DOHH2 (cell line): ENCODE data around the gene MRTO4.
"Not testable (repeated sequence)": the region's sequence is repeated elsewhere in the genome, so short reads cannot be mapped to it uniquely, and the experiment has no call there.

ENCODE experiments used
- H3F3A ChIP-seq: fragments of 200-600 bp; sonication (generic), shearing (Covaris generic); 2 replicates; pipeline ENCODE4 v1.6.0; 2016; ENCODE audit warnings: antibody characterized with exemption, mild to moderate bottlenecking; ENCODE audit not compliant: control insufficient read depth, insufficient read depth
- H3K27ac ChIP-seq: fragments of 200-600 bp; sonication (generic); 2 replicates; pipeline ENCODE4 v1.5.1; 2014; ENCODE audit warnings: low read depth, mild to moderate bottlenecking, low read length, moderate library complexity
- H3K27me3 ChIP-seq: fragments of 200-600 bp; sonication (generic); 2 replicates; pipeline ENCODE4 v1.6.1; 2014; ENCODE audit warnings: mild to moderate bottlenecking, low read length, mixed read lengths; ENCODE audit not compliant: control insufficient read depth
- H3K36me3 ChIP-seq: fragments of 200-600 bp; sonication (generic); 2 replicates; pipeline ENCODE4 v1.6.1; 2014; ENCODE audit warnings: mild to moderate bottlenecking, low read length, moderate library complexity, mixed read lengths; ENCODE audit not compliant: control insufficient read depth
- H3K4me1 ChIP-seq: fragments of 200-600 bp; sonication (generic); 2 replicates; pipeline ENCODE4 v1.6.1; 2014; ENCODE audit warnings: mild to moderate bottlenecking, low read length, mixed read lengths; ENCODE audit not compliant: control insufficient read depth
- H3K4me2 ChIP-seq: fragments of 200-600 bp; sonication (generic); 2 replicates; pipeline ENCODE4 v1.6.0; 2014; ENCODE audit warnings: mild to moderate bottlenecking, low read length, moderate library complexity
- H3K4me3 ChIP-seq: fragments of 200-600 bp; sonication (generic); 2 replicates; pipeline ENCODE4 v1.5.1; 2014; ENCODE audit warnings: mild to moderate bottlenecking, low read length, mixed read lengths
- H3K79me2 ChIP-seq: fragments of 200-600 bp; sonication (generic); 2 replicates; pipeline ENCODE4 v1.6.1; 2014; ENCODE audit warnings: mild to moderate bottlenecking, low read length, mixed read lengths; ENCODE audit not compliant: control insufficient read depth
- H3K9me2 ChIP-seq: fragments of 200-600 bp; sonication (generic); replicated peaks from 2 replicates; pipeline ENCODE4 v1.6.1; 2014; ENCODE audit warnings: mild to moderate bottlenecking, low read length, mixed read lengths; ENCODE audit not compliant: control insufficient read depth
- H3K9me3 ChIP-seq: fragments of 200-600 bp; sonication (generic); 2 replicates; pipeline ENCODE4 v1.6.1; 2014; ENCODE audit warnings: antibody characterized with exemption, low read length, mixed read lengths; ENCODE audit not compliant: control insufficient read depth, insufficient read depth
- H4K20me1 ChIP-seq: fragments of 200-600 bp; sonication (generic); 2 replicates; pipeline ENCODE4 v1.6.0; 2014; ENCODE audit warnings: low read depth, mild to moderate bottlenecking, antibody characterized with exemption, low read length, moderate library complexity; ENCODE audit not compliant: control insufficient read depth, insufficient read depth
- CTCF ChIP-seq: fragments of 200-600 bp; sonication (generic); IDR thresholded peaks from one replicate; pipeline ENCODE4 v1.5.1; 2014; ENCODE audit warnings: antibody characterized with exemption, mild to moderate bottlenecking, low read depth, low read length; ENCODE audit not compliant: poor library complexity, severe bottlenecking
- EZH2phosphoT487 ChIP-seq: fragments of 200-600 bp; sonication (generic); IDR thresholded peaks from 2 replicates; pipeline ENCODE4 v1.6.1; 2017; ENCODE audit warnings: borderline replicate concordance, mild to moderate bottlenecking, antibody characterized with exemption, low read length, moderate library complexity, mixed read lengths

Gene MRTO4

DNA sequence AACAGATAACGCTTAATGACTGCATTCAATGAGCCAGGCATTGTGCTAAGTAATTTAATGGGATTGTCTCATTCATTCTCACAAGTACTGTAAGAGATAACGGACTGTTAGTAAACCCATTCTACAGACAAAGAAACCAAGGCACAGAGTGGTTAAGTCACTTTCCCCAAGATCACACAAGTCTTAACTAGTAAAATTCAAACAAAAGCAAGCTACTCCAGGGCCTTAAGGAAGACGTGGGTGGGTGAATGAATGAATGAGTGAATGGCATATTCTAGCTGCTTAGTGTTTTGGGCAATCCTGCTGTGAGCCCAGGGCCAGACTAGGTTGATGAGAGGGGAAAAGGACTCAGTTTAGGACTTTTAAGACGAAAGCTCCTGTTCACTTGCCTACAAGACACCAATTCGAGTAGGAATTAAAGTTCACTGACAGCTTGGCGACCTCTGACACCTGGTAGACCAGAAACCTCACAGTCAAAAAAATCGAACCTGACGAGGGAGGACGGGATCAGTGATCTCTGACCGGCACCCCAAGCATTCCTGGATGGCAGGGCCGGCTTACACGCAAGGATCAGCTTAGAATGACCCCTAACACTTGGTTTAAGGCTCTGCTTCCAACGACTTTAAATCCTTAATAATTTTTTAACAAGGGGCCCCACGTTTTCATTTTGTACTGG is 838 bp upstream of the MRTO4 start:
- Histone ChIP-seq H3K4me2 (peak overlapping the region; percentile 76), H3F3A (no peaks in the 10 kb centered on the region), H4K20me1 (peaks cover 23% of the 10 kb centered on the region), H3K27me3 (no peaks in the 10 kb centered on the region), H3K27ac (peak overlapping the region; percentile 84), H3K4me1 (peaks cover 27% of the 10 kb centered on the region), H3K4me3 (peak overlapping the region; percentile 91), H3K36me3 (peaks cover 63% of the 10 kb centered on the region), H3K9me3 (no peaks in the 10 kb centered on the region), H3K9me2 (no peaks in the 10 kb centered on the region), H3K79me2 (peaks cover 99% of the 10 kb centered on the region)
- TF ChIP-seq CTCF (no peak), EZH2phosphoT487 (no peak)

DNA sequence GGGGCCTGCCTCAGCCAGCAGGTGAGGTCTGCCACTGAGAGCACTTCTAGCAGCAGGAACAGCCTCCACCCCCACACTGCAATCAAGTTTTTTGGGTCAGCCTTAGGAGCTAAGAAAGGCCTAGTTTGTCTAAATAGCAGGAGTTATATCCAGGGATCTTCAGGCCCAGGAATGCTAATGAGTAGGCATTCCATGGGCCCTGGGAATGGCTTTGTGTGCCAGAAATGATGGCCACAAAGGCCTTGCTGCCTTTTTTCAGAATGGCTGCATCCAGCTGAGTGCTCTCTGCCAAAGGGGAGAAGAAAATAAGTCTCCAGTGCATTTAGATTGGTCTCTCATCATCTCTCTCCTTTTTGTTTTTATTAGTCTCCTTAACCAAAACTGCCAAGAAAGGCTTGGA is 2.8 kb downstream of the MRTO4 start:
- Histone ChIP-seq H4K20me1 (peaks cover 23% of the 10 kb centered on the region), H3K27me3 (no peaks in the 10 kb centered on the region), H3K4me1 (peaks cover 26% of the 10 kb centered on the region), H3K27ac (no peak overlapping the region), H3K9me3 (no peaks in the 10 kb centered on the region), H3K79me2 (peaks cover 72% of the 10 kb centered on the region), H3K36me3 (peaks cover 89% of the 10 kb centered on the region), H3F3A (no peaks in the 10 kb centered on the region), H3K4me2 (no peak overlapping the region), H3K4me3 (no peak overlapping the region), H3K9me2 (no peaks in the 10 kb centered on the region)
- no peak for TF ChIP-seq EZH2phosphoT487
- no peak for TF ChIP-seq CTCF

GRCh38 chr1:19255288-19255687 is 3.7 kb downstream of the MRTO4 start:
- Histone ChIP-seq H4K20me1 (peaks cover 23% of the 10 kb centered on the region), H3K4me2 (no peak overlapping the region), H3K27me3 (no peaks in the 10 kb centered on the region), H3K27ac (no peak overlapping the region), H3K4me3 (no peak overlapping the region), H3F3A (no peaks in the 10 kb centered on the region), H3K4me1 (peaks cover 17% of the 10 kb centered on the region), H3K9me3 (no peaks in the 10 kb centered on the region), H3K36me3 (peaks cover 94% of the 10 kb centered on the region), H3K79me2 (peaks cover 63% of the 10 kb centered on the region), H3K9me2 (no peaks in the 10 kb centered on the region)
- TF ChIP-seq CTCF (no peak), EZH2phosphoT487 (no peak)

- H4K20me1 ChIP-seq: peaks cover 23% of the 10 kb centered on the region
- H3K79me2 ChIP-seq: peaks cover 53% of the 10 kb centered on the region
- H3K27me3 ChIP-seq, H3K9me2 ChIP-seq, H3K27ac ChIP-seq, H3K4me3 ChIP-seq, H3K4me2 ChIP-seq, H3F3A ChIP-seq, H3K9me3 ChIP-seq: not testable (repeated sequence)
- H3K4me1 ChIP-seq: peaks cover 14% of the 10 kb centered on the region
- peaks cover 95% of the 10 kb centered on the region for H3K36me3 ChIP-seq
Observed at GRCh38 chr1:19256301-19256700, 4.7 kb downstream of the MRTO4 start.
